Hepatocyte (in vitro differentiated cells): Measurements from ENCODE around the gene HTR1E. TPM values are rescaled to one million over a fixed set of nuclear protein-coding genes. Genes with fewer than 3 reads are reported as not detected.
"Not testable (repeated sequence)": the region's sequence is repeated elsewhere in the genome, so short reads cannot be mapped to it uniquely, and the experiment has no call there.

Experiments
- DNase-seq: peaks from one replicate; pipeline ENCODE4 v3.0.0-alpha.2; 2016; ENCODE audit warnings: low spot score
- H2AFZ ChIP-seq: fragments of 200-600 bp; sonication (generic); 2 replicates; pipeline ENCODE4 v1.6.0; 2016; ENCODE audit warnings: antibody characterized with exemption, mild to moderate bottlenecking
- H3K27ac ChIP-seq: fragments of 200-600 bp; sonication (generic); 2 replicates; pipeline ENCODE4 v1.5.1; 2016; ENCODE audit warnings: mild to moderate bottlenecking
- H3K27me3 ChIP-seq: fragments of 200-600 bp; sonication (generic); 2 replicates; pipeline ENCODE4 v1.6.1; 2016
- H3K36me3 ChIP-seq: fragments of 200-600 bp; sonication (generic); replicated peaks from 2 replicates; pipeline ENCODE4 v1.5.1; 2016; ENCODE audit warnings: low read depth; ENCODE audit not compliant: insufficient read depth
- H3K4me1 ChIP-seq: fragments of 200-600 bp; sonication (generic); 2 replicates; pipeline ENCODE4 v1.5.1; 2016; ENCODE audit warnings: mild to moderate bottlenecking, moderate library complexity; ENCODE audit not compliant: insufficient read depth
- H3K4me2 ChIP-seq: fragments of 200-600 bp; sonication (generic); 2 replicates; pipeline ENCODE4 v1.6.0; 2016
- H3K4me3 ChIP-seq: fragments of 200-600 bp; sonication (generic); 2 replicates; pipeline ENCODE4 v1.5.1; 2016; ENCODE audit warnings: mild to moderate bottlenecking
- H3K79me2 ChIP-seq: fragments of 200-600 bp; sonication (generic); 2 replicates; pipeline ENCODE4 v1.6.0; 2017; ENCODE audit warnings: mild to moderate bottlenecking
- H3K9me2 ChIP-seq: fragments of 200-600 bp; sonication (generic); replicated peaks from 2 replicates; pipeline ENCODE4 v1.6.0; 2017; ENCODE audit warnings: mild to moderate bottlenecking; ENCODE audit not compliant: insufficient read depth
- H3K9me3 ChIP-seq: fragments of 200-600 bp; sonication (generic); 2 replicates; pipeline ENCODE4 v1.5.1; 2016; ENCODE audit warnings: low read depth, mild to moderate bottlenecking
- H4K20me1 ChIP-seq: fragments of 200-600 bp; sonication (generic); 2 replicates; pipeline ENCODE4 v1.6.0; 2016; ENCODE audit warnings: mild to moderate bottlenecking; ENCODE audit not compliant: insufficient read depth, poor library complexity, severe bottlenecking
- CTCF ChIP-seq: fragments of 200-600 bp; sonication (generic); IDR thresholded peaks from 2 replicates; pipeline ENCODE4 v1.5.1; 2016; ENCODE audit warnings: antibody characterized with exemption, mild to moderate bottlenecking; ENCODE audit not compliant: poor library complexity
- EZH2 ChIP-seq: fragments of 200-600 bp; sonication (generic); IDR thresholded peaks from 2 replicates; pipeline ENCODE4 v1.6.1; 2016; ENCODE audit warnings: antibody characterized with exemption, mild to moderate bottlenecking, borderline replicate concordance
- EZH2phosphoT487 ChIP-seq: fragments of 200-600 bp; sonication (generic); IDR thresholded peaks from one replicate; pipeline ENCODE4 v1.6.1; 2018; ENCODE audit warnings: antibody characterized with exemption, mild to moderate bottlenecking, low read depth, moderate library complexity; ENCODE audit not compliant: unreplicated experiment, severe bottlenecking
- WGBS: methylation state at CpG from one replicate; pipeline ENCODE4 v1.1.6; 2016; ENCODE audit warnings: low lambda C conversion rate; ENCODE audit errors: missing lambda C conversion rate; 5-methylcytosine and 5-hydroxymethylcytosine counted together
- polyA plus RNA-seq: library from polyadenylated mRNA; unstranded; fragments of >200 nt; fragmentation: Nextera tagmentation; extraction: Ambion mirVana; gene quantifications from 2 replicates; pipeline ENCODE4 v1.2.1, GENCODE V29; 2016
- total RNA-seq: library from RNA; depleted of rRNA; stranded (reverse); fragments of >200 nt; gene quantifications from 2 replicates; pipeline ENCODE4 v1.2.3, GENCODE V29; 2014

HTR1E gene
- total RNA-seq (5.3 and 6.2 TPM in 2 replicates), polyA plus RNA-seq (3.4 and 4.3 TPM in 2 replicates)

- Histone ChIP-seq H4K20me1 (no peaks in the 10 kb centered on the region), H3K4me1 (no peaks in the 10 kb centered on the region), H3K79me2 (peaks cover 11% of the 10 kb centered on the region), H3K27ac (peak within 1 kb of the TSS; percentile 54), H3K9me2 (no peaks in the 10 kb centered on the region), H3K36me3 (no peaks in the 10 kb centered on the region), H3K4me2 (peak within 1 kb of the TSS; percentile 92), H2AFZ (peak within 1 kb of the TSS; percentile 87), H3K27me3 (peaks cover 6% of the 10 kb centered on the region), H3K4me3 (peak within 1 kb of the TSS; percentile 35), H3K9me3 (no peaks in the 10 kb centered on the region)
- DNase-seq = peak; percentile 86
- WGBS = 3% methylated on average over 54 of the region's 55 CpGs
- TF ChIP-seq EZH2phosphoT487 (no peak), CTCF (peak; percentile 89)
Observed at GRCh38 chr6:86937219-86938079, at the start of gene HTR1E. Gene HTR1E, plus strand, starts transcription at chr6:86937528. Its CDS starts 77,807 bp downstream, at chr6:87015335.

GRCh38 chr6:86888301-86888700 lies 49.0 kb upstream of the HTR1E start:
- 51% methylated on average over 4 of the region's 4 CpGs for WGBS

GRCh38 chr6:86897265-86897664 lies 40.1 kb upstream of the HTR1E start:
- not testable (repeated sequence) for H2AFZ ChIP-seq, H3K27me3 ChIP-seq, H3K9me2 ChIP-seq, H3K79me2 ChIP-seq, DNase-seq, H3K36me3 ChIP-seq, H3K27ac ChIP-seq, H4K20me1 ChIP-seq, H3K4me2 ChIP-seq, H3K9me3 ChIP-seq, H3K4me1 ChIP-seq, H3K4me3 ChIP-seq
- 92% methylated on average over 8 of the region's 8 CpGs for WGBS

More at GRCh38 chr6:86888301-86888700, 49.0 kb upstream of the HTR1E start:
- Histone ChIP-seq H3K36me3 (no peaks in the 10 kb centered on the region), H4K20me1 (no peaks in the 10 kb centered on the region), H3K9me2 (no peaks in the 10 kb centered on the region), H3K4me1 (no peaks in the 10 kb centered on the region), H3K9me3 (no peaks in the 10 kb centered on the region), H3K27me3 (no peaks in the 10 kb centered on the region), H2AFZ (no peak overlapping the region), H3K27ac (no peak overlapping the region), H3K4me3 (no peak overlapping the region), H3K4me2 (no peak overlapping the region), H3K79me2 (no peaks in the 10 kb centered on the region)
- TF ChIP-seq EZH2phosphoT487 (no peak), CTCF (no peak), EZH2 (no peak)
- DNase-seq = no peak

GRCh38 chr6:86913795-86914194 lies 23.5 kb upstream of the HTR1E start:
- Histone ChIP-seq H3K9me3 (no peaks in the 10 kb centered on the region), H3K4me1 (no peaks in the 10 kb centered on the region), H4K20me1 (no peaks in the 10 kb centered on the region), H3K27me3 (no peaks in the 10 kb centered on the region), H3K27ac (no peak overlapping the region), H3K9me2 (no peaks in the 10 kb centered on the region), H3K4me2 (no peak overlapping the region), H3K4me3 (no peak overlapping the region), H3K36me3 (no peaks in the 10 kb centered on the region), H3K79me2 (no peaks in the 10 kb centered on the region), H2AFZ (no peak overlapping the region)
- WGBS = 76% methylated on average over 2 of the region's 2 CpGs
- TF ChIP-seq CTCF (no peak), EZH2phosphoT487 (no peak), EZH2 (no peak)
- DNase-seq = no peak
